HepG2 (cell line): ENCODE measurements around the gene RBPJ. TPM values are rescaled to one million over a fixed set of nuclear protein-coding genes. Genes with fewer than 3 reads are reported as not detected.

Source experiments
- CENPT ChIP-seq: sonication (generic); formaldehyde crosslinking; IDR thresholded peaks from 2 replicates; pipeline ENCODE4 v1.8.0; 2022; ENCODE audit warnings: low read depth, mild to moderate bottlenecking, moderate library complexity, missing genetic modification reagents
- FOXC1 ChIP-seq: sonication (generic); formaldehyde crosslinking; IDR thresholded peaks from 2 replicates; pipeline ENCODE4 v1.8.0; 2022; ENCODE audit warnings: mild to moderate bottlenecking, missing genetic modification reagents, borderline replicate concordance
- PHF8 ChIP-seq: sonication (generic); formaldehyde crosslinking; IDR thresholded peaks from 2 replicates; pipeline ENCODE4 v1.5.0; 2020; ENCODE audit warnings: missing genetic modification reagents
- SALL1 ChIP-seq: sonication (generic); formaldehyde crosslinking; IDR thresholded peaks from 2 replicates; pipeline ENCODE4 v1.8.0; 2022; ENCODE audit warnings: mild to moderate bottlenecking, missing genetic modification reagents
- TEAD3 ChIP-seq: optimal IDR thresholded peaks from 2 replicates; pipeline ENCODE3; 2016; ENCODE audit warnings: borderline replicate concordance
- TSC22D2 ChIP-seq: sonication (generic); formaldehyde crosslinking; IDR thresholded peaks from 2 replicates; pipeline ENCODE4 v1.5.1; 2020; ENCODE audit warnings: missing genetic modification reagents, mild to moderate bottlenecking, borderline replicate concordance
- ZMYM3 ChIP-seq: sonication (generic); formaldehyde crosslinking; IDR thresholded peaks from 2 replicates; pipeline ENCODE4 v1.5.1; 2020; ENCODE audit warnings: mild to moderate bottlenecking, missing genetic modification reagents
- ZNF550 ChIP-seq: sonication (generic); formaldehyde crosslinking; IDR thresholded peaks from 2 replicates; pipeline ENCODE4 v1.4.0; 2020; ENCODE audit warnings: mild to moderate bottlenecking, missing genetic modification reagents, borderline replicate concordance
- ZNF572 ChIP-seq: sonication (generic); formaldehyde crosslinking; IDR thresholded peaks from 2 replicates; pipeline ENCODE4 v1.5.1; 2020; ENCODE audit warnings: mild to moderate bottlenecking, missing genetic modification reagents
- polyA plus RNA-seq, 8 experiments: library from polyadenylated mRNA; depleted of rRNA in 3 of 8; stranded (reverse) in 7 of 8; unstranded in 1 of 8; fragments of >200 nt; fragmentation: Illumina TruSeq in 4 of 8; extraction: Trizol in 4 of 8; gene quantifications; 2 replicates each; pipeline versions ENCODE4 v1.2.1 to v1.2.3, GENCODE V29; 2011 to 2016; ENCODE audit warnings: low read depth in 4 of 8, missing spikeins in 1 of 8, mixed read lengths in 1 of 8; ENCODE audit not compliant: insufficient read depth in 1 of 8
- total RNA-seq, 5 experiments: library from RNA; depleted of rRNA; stranded (reverse); fragments of >200 nt; fragmentation: Illumina TruSeq; extraction: Trizol; gene quantifications; 2 replicates each; pipeline ENCODE4 v1.2.3, GENCODE V29; 2016; ENCODE audit warnings: low read depth in 1 of 5
- TF ChIP-seq, protein P1 (sequence below): sonication (generic); formaldehyde crosslinking; IDR thresholded peaks from 2 replicates; pipeline ENCODE4 v1.9.0; 2022; ENCODE audit warnings: low read depth, missing genetic modification reagents
- TF ChIP-seq, protein P2 (sequence below): IDR thresholded peaks from 2 replicates; pipeline ENCODE4 v1.4.0; 2020; ENCODE audit warnings: mild to moderate bottlenecking, missing genetic modification reagents
- TF ChIP-seq, protein P3 (sequence below): sonication (generic); formaldehyde crosslinking; conservative IDR thresholded peaks from 2 replicates; pipeline ENCODE4 v1.4.0; 2020; ENCODE audit warnings: mild to moderate bottlenecking, missing genetic modification reagents, moderate library complexity

RBPJ gene
- total and polyA plus RNA-seq, 2 of the 13 experiments (the other 11 are each of a cell fraction or from before 2014, with no cell fraction given): 25.9 to 33.2 TPM

DNA sequence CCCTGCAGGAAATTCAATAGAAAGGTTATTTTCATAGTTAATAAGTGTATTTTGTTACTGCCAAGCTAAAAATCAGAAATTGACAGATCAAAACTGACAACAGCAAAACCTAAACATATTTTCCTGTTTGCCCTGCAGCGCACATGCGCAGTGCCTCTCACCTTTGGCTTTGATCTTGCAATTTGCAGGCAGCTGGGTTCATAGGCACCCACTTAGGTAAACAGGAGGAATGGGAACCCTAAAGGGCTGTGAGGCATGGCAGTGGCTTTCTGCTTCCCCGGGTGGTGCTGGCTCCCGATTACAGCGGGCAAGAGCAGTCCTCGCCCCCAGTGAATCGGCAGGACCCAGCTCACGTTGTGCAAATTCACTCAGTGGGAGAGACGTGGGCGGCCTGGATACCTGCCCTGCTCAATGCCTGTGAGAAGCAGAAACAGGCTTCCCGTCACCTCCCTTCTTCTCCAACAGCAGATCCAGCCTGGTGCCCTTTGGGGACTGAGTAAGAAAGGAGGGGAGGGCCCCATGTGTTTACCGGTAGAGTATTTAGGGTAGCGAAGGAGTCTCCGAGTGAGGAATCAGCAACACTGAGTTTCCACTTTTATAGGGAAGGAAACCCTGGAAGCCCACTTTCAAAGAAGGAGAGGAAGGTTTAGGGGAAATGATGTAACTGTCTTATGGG is 143.7 kb downstream of the RBPJ start (continued):
- TF ChIP-seq, protein P1, sequence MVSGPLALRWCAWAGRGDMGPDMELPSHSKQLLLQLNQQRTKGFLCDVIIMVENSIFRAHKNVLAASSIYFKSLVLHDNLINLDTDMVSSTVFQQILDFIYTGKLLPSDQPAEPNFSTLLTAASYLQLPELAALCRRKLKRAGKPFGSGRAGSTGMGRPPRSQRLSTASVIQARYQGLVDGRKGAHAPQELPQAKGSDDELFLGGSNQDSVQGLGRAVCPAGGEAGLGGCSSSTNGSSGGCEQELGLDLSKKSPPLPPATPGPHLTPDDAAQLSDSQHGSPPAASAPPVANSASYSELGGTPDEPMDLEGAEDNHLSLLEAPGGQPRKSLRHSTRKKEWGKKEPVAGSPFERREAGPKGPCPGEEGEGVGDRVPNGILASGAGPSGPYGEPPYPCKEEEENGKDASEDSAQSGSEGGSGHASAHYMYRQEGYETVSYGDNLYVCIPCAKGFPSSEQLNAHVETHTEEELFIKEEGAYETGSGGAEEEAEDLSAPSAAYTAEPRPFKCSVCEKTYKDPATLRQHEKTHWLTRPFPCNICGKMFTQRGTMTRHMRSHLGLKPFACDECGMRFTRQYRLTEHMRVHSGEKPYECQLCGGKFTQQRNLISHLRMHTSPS: peak; percentile 27; the same call in 1 of the 2 replicates
- 0 out of 2 replicates have a peak, but pooled peaks have one; percentile 23 for TF ChIP-seq ZMYM3 (CRISPR knock-in tag)
- peak; percentile 44; the same call in 1 of the 2 replicates for TF ChIP-seq SALL1 (CRISPR knock-in tag)
- TF ChIP-seq PHF8 (CRISPR knock-in tag): peak; percentile 38
- no peak for TF ChIP-seq ZNF572 (CRISPR knock-in tag)
- 0 out of 2 replicates have a peak, but pooled peaks have one; percentile 34 for TF ChIP-seq CENPT (CRISPR knock-in tag)
- no peak for TF ChIP-seq ZNF550 (CRISPR knock-in tag)
- 0 out of 2 replicates have a peak, but pooled peaks have one; percentile 37 for TF ChIP-seq FOXC1 (CRISPR knock-in tag)
- peak; percentile 15 for TF ChIP-seq TEAD3 (CRISPR knock-in tag)
- TF ChIP-seq, protein P2, sequence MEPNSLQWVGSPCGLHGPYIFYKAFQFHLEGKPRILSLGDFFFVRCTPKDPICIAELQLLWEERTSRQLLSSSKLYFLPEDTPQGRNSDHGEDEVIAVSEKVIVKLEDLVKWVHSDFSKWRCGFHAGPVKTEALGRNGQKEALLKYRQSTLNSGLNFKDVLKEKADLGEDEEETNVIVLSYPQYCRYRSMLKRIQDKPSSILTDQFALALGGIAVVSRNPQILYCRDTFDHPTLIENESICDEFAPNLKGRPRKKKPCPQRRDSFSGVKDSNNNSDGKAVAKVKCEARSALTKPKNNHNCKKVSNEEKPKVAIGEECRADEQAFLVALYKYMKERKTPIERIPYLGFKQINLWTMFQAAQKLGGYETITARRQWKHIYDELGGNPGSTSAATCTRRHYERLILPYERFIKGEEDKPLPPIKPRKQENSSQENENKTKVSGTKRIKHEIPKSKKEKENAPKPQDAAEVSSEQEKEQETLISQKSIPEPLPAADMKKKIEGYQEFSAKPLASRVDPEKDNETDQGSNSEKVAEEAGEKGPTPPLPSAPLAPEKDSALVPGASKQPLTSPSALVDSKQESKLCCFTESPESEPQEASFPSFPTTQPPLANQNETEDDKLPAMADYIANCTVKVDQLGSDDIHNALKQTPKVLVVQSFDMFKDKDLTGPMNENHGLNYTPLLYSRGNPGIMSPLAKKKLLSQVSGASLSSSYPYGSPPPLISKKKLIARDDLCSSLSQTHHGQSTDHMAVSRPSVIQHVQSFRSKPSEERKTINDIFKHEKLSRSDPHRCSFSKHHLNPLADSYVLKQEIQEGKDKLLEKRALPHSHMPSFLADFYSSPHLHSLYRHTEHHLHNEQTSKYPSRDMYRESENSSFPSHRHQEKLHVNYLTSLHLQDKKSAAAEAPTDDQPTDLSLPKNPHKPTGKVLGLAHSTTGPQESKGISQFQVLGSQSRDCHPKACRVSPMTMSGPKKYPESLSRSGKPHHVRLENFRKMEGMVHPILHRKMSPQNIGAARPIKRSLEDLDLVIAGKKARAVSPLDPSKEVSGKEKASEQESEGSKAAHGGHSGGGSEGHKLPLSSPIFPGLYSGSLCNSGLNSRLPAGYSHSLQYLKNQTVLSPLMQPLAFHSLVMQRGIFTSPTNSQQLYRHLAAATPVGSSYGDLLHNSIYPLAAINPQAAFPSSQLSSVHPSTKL (CRISPR knock-in tag): 0 out of 2 replicates have a peak, but pooled peaks have one; percentile 22
- TF ChIP-seq TSC22D2: 0 out of 2 replicates have a peak, but pooled peaks have one; percentile 39
- TF ChIP-seq, protein P3, sequence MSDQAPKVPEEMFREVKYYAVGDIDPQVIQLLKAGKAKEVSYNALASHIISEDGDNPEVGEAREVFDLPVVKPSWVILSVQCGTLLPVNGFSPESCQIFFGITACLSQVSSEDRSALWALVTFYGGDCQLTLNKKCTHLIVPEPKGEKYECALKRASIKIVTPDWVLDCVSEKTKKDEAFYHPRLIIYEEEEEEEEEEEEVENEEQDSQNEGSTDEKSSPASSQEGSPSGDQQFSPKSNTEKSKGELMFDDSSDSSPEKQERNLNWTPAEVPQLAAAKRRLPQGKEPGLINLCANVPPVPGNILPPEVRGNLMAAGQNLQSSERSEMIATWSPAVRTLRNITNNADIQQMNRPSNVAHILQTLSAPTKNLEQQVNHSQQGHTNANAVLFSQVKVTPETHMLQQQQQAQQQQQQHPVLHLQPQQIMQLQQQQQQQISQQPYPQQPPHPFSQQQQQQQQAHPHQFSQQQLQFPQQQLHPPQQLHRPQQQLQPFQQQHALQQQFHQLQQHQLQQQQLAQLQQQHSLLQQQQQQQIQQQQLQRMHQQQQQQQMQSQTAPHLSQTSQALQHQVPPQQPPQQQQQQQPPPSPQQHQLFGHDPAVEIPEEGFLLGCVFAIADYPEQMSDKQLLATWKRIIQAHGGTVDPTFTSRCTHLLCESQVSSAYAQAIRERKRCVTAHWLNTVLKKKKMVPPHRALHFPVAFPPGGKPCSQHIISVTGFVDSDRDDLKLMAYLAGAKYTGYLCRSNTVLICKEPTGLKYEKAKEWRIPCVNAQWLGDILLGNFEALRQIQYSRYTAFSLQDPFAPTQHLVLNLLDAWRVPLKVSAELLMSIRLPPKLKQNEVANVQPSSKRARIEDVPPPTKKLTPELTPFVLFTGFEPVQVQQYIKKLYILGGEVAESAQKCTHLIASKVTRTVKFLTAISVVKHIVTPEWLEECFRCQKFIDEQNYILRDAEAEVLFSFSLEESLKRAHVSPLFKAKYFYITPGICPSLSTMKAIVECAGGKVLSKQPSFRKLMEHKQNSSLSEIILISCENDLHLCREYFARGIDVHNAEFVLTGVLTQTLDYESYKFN: peak; percentile 42
